CD4-positive, alpha-beta T cell treated with Interleukin-15 for 4 hours (primary cell): ENCODE data around the gene UBTF.

Experiments used
- DNase-seq: peaks from one replicate; pipeline ENCODE4 v3.0.0-alpha.2; 2020; ENCODE audit warnings: low spot score

UBTF gene

DNA sequence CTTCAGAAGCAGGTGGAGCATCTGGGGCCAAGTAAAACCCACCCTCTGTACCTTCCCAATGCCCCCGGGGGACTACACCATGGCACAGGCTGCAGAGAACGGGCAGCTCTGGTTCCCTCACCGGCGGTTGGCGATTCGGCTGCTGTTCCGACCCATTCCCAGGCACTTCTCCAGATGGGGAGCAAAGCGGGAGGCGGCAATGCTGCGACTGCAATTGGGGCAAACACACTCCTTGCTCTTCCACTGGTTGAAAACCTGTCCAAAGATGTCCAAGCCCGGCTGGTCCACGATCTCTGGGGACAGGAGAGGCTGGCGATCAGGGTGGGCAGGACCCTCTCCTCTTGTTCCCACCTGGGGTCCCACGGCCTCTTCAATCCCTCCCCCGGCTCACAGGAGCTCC, 22.4 kb downstream of the UBTF start:
- DNase-seq = no peak

DNA sequence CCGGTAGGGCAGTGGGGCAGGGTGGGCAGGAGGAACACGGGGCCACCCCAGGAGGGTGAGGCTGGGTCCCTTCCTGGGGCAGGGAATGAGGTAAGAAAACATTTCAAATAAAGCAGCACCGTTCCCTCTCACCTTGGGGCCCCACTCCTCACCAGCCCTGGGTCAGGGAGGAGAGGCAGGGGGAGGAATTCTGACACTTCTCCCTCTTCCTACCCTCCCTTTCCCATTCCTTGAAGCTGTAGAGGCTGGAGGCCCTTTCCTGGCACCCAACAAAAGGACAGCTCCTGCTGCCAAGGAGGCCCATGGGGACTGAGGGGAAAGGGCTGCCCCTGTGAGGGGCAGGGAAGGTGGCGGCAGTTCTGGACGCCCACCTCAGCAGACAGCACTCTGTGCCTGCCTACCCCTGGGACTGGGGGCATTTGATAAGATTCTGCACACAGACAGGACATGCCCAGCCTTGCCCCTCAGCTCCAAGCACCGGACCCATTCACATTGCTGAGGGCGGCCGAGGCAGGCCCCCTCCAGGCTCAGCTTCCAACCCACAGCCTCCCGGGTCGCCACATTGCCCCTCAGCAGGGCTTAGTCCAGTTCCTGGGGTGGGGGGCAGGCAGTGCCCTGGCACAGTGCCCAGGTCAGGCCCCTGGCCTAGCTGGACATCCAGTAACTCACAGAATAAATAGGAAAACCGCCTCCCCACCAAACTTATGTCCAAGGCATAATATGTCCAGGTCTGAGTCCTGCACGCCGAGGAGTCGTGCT, 26.0 kb downstream of the UBTF start:
- DNase-seq = no peak

DNA sequence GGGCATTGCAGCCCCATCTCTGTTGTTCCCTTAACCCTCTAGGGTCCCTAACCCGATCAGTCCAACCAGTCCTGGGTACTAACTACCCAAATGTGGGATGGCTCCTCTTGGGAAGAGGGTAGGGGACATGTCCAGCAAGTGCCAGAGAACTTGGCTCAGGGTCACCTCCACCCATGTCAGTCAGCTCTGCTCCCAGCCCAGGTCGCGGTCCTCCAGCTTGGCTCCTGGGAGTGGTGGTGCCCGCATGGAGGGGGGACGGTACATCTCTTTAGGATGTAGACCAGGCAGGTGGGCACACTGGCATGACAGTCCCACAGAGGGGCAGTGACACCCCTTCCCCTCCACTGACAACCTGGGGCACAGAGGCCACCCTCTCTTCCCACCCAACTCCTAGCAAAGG, 26.7 kb downstream of the UBTF start:
- DNase-seq = no peak

DNA sequence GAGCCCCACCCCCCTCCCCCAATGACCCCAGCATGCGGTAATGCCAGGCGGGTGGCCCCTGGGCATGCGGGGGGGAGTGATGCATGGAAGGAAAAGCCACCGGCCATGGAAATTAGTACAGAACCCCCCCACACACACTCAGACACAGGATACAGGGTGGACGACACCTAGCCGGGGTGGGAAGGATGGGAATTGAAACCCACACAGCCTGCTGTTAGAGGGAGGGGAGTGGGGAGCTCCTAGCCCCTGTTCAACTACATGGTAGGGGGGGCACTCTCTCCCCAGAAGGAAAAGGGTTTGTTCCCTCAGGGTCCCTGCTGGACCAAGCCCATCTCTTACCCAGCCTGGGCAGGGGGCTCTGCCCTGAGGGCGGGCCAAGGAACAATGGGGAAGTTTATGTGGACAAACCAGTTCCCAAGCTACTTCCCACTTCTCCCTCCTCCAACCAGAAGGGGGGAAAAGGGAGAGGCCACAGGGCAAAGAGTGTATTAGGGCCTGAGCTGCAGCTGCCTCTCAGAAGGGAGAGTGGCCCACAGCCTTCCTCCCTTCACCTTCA, 27.5 kb downstream of the UBTF start:
- no peak for DNase-seq

GRCh38 chr17:44191369-44191768, 28.1 kb downstream of the UBTF start:
- no peak for DNase-seq

GRCh38 chr17:44190481-44190880, 29.0 kb downstream of the UBTF start:
- DNase-seq = no peak

DNA sequence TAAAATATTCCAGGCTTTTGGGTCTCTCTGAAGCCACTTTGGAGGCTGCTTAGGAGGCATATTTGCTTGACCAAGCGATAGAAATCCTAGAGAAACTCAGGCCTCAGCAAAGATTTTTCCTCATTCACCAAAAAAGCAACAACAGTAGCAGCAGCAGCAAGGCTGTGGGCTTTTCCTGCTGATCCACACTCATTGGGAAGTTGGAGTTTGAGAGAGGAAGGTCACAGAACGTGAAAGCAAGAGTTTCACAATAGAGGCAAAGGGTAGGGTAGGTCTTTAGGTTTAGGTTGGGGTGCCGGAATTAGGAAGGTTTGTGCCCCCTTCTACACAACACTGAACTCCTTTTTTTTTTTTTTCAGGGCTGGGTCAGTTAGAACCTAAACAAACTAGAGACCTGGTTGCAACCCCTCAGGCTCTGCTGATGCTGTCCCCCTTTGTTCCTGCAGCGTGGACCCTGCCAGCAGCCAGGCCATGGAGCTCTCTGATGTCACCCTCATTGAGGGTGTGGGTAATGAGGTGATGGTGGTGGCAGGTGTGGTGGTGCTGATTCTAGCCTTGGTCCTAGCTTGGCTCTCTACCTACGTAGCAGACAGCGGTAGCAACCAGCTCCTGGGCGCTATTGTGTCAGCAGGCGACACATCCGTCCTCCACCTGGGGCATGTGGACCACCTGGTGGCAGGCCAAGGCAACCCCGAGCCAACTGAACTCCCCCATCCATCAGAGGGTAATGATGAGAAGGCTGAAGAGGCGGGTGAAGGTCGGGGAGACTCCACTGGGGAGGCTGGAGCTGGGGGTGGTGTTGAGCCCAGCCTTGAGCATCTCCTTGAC, 30.7 kb downstream of the UBTF start:
- DNase-seq = no peak

GRCh38 chr17:44187131-44187899, 32.2 kb downstream of the UBTF start:
- peak; percentile 38 for DNase-seq

GRCh38 chr17:44186307-44187130, 33.0 kb downstream of the UBTF start, which contains the start of gene TMUB2:
TMUB2 (plus strand) TSS chr17:44186972; CDS start chr17:44187709, 737 bp downstream.
- DNase-seq = peak; percentile 99

DNA sequence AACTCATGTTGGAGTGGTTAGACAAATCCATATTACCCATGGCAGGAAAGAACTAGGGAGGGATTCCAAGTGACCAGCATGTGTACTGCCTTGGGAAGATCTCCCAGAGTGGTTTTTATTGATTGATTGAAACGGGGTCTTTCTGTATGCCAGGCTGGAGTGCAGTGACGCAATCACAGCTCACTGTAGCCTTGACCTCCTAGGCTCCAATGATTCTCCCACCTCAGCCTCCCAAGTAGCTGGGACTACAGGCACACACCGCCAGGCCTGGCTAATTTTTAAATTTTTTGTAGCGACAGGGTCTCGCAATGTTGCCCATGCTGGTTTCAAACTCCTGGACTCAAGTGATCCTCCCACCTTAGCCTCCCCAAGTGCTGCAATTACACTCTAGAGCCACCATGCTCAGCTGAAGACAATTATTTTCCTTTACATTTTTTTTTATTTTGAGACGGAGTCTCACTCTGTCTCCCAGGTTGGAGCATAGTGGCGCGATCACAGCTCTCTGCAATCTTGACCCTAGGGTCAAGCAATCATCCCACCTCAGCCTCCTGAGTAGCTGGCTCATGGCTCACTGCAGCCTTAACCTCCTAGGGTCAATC, 35.2 kb downstream of the UBTF start:
- DNase-seq = no peak

DNA sequence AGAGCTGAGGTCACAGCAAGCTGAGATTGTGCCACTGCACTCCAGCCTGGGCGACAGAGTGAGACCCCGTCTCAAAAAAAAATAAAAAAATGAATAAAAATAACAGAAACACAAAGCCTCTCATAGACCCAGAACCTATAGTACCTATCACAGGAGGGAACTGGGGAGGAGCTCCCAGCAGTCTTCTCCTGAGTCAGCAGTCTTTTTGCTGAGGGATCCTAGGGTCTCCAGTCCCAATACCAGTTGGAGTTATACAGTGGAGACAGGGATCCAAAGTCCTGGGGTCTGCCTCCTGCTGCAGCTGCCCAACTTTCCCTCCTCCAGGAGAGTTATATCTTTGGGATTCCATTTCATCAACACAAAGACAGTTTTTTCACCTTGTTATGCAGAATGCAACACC, 36.5 kb downstream of the UBTF start:
- DNase-seq = no peak

DNA sequence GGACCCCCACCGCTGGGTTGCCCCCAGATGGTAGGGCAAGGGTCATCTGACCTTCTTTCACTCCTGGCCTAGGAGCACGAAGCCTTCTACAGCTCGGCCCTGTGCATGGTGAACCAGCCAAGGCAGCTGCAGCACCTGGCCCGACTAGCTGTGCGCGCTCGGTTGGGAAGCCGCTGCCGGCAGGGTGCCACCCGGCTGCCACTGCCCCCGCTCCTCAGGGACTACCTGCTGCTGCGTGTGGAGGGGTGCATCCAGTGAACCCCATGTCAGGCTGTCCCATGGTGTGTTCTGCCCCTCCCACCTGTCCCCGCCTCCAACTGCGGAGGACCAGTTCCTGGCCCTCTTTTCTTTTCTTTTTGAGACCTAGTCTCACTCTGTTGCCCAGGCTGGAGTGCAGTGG, 41.3 kb downstream of the UBTF start:
- no peak for DNase-seq

DNA sequence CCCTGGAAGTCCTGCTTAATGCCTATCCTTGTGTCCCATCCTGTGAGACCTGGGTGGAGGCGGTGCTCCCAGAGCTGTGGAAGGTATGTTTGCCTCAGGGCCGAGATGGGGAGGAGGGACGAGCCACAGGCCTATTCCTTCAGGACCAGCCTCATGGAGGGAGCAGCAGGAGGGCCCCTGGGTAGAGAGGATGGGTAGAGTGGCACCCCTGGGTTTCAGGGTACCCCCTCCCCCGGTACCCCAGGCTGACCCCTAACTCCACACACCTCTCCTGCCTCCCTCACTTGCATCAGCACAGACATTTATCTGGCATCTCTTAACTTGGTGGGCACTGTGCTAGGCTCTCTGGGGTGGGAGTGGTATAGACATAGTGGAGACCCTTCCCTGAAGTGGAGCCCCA, 41.8 kb downstream of the UBTF start:
- no peak for DNase-seq

- DNase-seq = no peak
Observed at GRCh38 chr17:44176671-44177501, 42.6 kb downstream of the UBTF start.

DNA sequence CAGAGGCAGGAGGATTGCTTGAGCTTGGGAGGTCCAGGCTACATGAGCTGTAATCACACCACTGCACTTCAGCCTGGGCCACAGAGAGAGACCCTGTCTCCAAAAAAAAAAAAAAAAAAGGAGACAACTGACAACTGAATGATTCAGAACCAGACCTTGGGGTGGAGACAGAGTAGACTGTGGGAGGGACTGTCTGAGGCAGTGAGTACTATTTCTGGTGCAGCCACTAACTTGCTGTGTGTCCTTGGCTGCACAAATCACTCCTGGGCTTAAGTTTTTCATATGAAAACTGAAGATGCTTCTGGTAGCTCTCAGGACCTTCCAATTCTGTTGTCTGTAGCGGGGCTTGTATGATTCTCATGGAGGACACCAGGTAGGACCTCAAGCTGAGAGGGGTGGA, 43.2 kb downstream of the UBTF start:
- no peak for DNase-seq

DNA sequence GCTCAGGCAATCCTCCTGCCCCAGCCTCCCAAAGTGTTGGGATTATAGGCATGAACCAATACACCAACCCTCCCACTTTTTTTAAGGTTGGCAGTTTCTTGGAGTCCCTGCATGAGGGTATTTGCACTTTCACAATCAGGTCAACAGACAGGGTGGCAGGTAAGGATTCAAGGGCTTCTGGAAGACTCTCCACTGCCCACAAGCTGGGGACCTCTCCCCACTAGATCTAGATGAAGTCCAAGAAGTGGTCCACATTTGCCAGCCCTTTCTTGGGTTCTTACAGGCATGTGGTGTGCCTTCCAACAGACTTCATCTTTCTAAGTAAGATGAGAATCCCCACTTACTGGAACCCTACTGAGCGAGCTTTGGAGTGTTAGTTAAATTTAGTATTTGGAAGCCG, 45.0 kb downstream of the UBTF start:
- DNase-seq = no peak

DNA sequence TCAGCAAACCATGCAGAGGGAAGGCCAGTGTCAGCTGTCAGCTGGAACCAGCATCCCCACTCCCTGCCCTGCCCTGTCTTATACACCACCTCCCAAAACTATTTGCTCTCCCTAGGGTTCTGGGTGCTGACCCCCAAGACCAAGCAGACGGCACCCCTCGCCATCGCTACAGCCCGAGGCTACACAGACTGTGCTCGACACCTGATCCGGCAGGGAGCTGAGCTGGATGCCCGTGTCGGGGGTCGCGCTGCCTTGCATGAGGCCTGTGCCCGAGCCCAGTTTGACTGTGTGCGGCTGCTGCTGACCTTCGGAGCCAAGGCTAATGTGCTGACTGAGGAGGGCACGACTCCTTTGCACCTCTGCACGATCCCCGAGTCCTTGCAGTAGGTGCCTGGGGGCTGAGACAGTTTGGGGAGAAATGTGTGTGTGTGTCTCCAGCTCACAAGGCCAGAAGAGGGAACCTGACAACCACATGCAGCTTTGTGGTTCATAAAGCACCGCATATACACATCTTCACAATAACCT, 47.5 kb downstream of the UBTF start:
- DNase-seq = no peak

GRCh38 chr17:44170499-44171201, 48.8 kb downstream of the UBTF start, which contains the start of gene ASB16:
ASB16 (plus strand) TSS chr17:44170704; CDS start chr17:44170790, 86 bp downstream.
- DNase-seq = no peak

DNA sequence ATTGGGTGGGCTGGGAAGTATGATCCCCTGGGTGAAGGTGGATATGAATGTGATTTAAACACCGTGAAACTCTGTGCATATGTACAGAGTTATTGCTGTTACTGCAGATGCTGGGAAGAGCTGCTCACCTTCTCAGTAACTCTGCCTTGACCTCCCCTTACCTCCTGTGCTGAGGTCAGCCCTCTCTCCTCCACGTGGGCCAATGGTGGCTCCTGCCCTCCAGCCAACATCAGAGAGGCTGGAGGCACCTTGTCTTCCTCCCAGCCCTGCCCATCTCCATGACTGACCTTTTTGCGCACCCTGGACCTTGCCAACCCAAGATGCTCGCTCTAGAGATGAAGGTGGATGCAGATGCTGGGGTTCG, 49.4 kb downstream of the UBTF start:
- no peak for DNase-seq
